IMR-90 (cell line): ENCODE measurements around the gene SV2C.

Experiments used
- BHLHE40 ChIP-seq: fragments of 150-350 bp; IDR thresholded peaks from 2 replicates; pipeline ENCODE4 v1.6.1; 2016; ENCODE audit warnings: mild to moderate bottlenecking, low read depth, low read length
- RAD21 ChIP-seq: IDR thresholded peaks from 2 replicates; pipeline ENCODE4 v1.6.1; 2012; ENCODE audit warnings: low read length, improper control_type of control experiment
- TF ChIP-seq, protein P1 (sequence below): fragments of 150-350 bp; IDR thresholded peaks from 2 replicates; pipeline ENCODE4 v1.6.1; 2016; ENCODE audit warnings: low read depth, mild to moderate bottlenecking, low read length, moderate library complexity, borderline replicate concordance

DNA sequence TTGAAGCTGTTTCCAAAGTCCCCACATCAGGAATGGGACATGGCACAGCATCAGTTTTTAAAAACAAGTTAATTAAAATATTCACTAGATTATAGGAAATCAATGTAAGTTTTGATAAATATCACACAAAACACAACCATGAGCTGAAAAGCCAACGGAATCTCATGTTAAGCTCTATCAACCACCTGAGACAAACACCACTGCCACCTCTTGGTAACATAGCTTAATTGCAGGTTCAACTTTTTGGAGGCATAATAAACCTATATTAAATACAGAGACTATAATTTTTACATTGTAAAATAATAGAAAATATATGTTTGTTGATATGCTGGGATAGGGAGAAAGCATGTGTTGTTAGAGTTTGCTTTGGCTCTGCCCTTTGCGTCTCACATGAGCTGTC lies 126.1 kb downstream of the SV2C start:
- no peak for TF ChIP-seq RAD21
- no peak for TF ChIP-seq BHLHE40
- TF ChIP-seq, protein P1, sequence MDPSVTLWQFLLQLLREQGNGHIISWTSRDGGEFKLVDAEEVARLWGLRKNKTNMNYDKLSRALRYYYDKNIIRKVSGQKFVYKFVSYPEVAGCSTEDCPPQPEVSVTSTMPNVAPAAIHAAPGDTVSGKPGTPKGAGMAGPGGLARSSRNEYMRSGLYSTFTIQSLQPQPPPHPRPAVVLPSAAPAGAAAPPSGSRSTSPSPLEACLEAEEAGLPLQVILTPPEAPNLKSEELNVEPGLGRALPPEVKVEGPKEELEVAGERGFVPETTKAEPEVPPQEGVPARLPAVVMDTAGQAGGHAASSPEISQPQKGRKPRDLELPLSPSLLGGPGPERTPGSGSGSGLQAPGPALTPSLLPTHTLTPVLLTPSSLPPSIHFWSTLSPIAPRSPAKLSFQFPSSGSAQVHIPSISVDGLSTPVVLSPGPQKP: no peak
